GM18502 (cell line): Measurements from ENCODE around the gene CRISPLD2.
"Not testable (repeated sequence)": the region's sequence is repeated elsewhere in the genome, so short reads cannot be mapped to it uniquely, and the experiment has no call there.

Source experiments
- ATAC-seq: cut with Tn5 transposase; IDR thresholded peaks from one replicate; pipeline ENCODE4 v1.9.1; 2021; ENCODE audit warnings: mild to moderate bottlenecking; ENCODE audit not compliant: unreplicated experiment, poor library complexity

CRISPLD2 gene

DNA sequence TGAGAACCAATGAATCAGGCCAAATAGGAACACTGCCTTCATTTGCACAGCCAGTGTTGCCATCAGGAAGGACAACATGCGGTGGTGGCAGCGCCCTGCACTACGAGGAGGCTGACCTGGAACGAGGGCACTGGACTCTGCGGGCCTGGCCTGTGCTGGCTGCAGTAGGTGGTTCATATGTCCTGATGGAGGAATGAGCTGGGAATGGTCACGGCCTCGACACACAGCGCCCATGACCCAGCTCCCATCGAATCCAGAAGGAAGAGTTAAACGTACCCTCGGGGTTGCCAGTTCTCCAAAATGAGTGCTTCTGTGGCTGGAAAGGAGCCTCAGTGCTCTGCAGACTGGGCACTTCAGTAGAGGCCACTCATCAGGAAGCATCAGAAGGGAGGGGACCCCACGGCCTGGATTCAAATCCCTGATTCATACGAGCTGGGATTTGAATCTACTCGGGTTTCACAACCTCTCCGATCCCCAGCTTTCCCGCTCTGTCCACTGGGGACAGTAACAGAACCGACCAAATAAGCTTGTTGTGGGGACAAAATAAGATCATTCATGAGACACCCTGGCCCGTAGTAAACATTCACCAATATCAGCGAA is 106.1 kb downstream of the CRISPLD2 start:
- ATAC-seq, result no peak

DNA sequence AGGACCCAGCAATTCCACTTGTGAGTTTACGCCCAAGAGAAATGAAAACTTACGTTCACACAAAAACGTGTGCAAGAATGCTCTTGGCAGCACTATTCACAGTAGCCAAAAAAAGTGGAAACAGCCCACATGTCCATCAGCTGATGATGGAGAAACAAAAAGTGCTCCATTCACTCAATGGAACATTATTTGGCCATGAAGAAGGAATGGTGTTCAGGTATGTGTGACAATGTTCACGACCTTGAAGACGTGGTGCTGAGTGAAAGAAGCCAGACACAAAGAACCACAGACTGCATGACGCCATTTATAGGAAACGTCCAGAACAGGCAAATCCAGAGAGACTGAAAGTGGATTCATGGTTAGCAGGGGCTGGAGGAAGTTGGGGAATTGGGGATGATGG is 106.7 kb downstream of the CRISPLD2 start:
- no peak for ATAC-seq

DNA sequence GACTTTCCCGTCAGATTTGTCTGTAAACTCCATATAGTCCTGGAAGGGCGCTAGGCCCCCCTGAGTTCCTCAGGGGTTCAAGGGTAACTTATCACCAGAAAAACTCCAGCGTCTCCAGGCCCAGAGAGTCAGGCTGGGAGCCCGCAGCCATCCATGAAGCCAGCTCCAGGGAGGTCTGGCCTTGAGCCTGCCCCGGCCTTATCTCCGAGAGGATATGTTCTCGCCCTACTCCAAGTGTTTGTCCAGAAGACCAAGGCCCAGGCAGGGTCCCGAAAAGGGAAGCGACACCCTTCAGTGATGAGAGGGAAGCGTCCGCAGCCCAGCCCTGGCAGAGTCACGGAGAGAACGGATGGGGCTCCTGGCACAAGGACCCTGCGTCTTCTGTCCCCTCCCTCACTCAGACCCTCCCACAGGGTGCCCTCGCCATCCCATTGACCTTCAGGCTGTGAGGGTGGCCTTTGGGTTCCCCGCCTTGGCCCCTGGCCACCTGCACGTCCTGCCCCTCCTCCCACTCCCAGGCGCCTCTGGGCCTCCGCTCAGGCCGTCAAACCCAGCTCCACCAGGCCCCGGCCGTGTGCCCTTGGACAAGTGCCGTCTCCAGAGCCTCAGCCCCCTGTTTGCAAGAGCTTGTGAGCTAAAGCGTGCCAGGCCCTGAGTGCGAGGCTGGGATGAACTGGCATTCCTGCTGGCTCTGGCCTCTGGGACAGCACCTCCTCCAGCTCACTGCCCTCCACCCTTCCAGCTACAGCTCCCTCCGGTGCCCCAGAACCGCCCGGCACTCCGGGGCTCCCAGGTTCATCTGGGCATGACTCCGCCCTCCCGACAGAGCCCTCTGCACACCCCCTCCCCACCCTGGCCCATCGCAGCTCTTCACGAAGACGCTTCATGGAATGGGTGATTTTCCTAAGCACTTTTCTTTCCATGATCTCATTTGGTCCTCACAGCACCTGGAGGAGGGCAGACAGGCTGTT is 108.1 kb downstream of the CRISPLD2 start:
- ATAC-seq, result no peak

DNA sequence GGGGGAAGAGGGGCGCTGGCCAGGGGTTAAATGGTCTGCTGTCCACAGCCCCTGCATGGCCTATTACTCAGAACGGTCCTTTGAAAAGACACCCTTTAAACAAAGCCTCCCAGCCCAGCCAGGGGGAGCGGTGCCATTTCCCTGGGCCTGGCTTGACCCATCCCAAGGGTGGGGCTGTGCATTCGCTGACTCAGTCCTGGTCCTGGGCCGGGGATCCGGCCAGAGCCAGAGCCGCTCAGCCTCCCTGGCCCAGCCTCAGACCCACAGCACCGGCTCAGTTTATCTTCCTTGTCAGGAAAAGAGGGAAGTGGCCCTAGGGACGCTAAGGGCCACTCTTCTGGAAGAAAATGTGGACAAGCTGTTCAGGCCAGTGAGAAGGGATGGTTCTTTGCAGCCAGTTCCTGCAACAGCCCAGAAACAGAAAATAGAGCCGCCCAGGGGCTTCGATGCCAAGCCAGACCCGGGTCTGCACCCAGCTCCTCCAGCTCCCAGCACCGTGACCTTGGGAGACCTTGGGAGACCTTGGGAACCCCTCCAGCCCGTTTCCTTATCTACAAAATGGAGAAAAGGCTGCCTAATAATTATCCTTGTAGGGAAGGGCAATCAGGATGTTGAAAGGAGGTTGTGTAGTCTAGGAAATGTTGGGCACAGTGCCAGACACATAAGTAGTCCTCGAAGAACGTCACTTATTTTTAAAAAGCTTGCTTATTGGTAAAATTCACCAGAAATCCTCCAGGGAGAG is 109.1 kb downstream of the CRISPLD2 start:
- ATAC-seq, result no peak

DNA sequence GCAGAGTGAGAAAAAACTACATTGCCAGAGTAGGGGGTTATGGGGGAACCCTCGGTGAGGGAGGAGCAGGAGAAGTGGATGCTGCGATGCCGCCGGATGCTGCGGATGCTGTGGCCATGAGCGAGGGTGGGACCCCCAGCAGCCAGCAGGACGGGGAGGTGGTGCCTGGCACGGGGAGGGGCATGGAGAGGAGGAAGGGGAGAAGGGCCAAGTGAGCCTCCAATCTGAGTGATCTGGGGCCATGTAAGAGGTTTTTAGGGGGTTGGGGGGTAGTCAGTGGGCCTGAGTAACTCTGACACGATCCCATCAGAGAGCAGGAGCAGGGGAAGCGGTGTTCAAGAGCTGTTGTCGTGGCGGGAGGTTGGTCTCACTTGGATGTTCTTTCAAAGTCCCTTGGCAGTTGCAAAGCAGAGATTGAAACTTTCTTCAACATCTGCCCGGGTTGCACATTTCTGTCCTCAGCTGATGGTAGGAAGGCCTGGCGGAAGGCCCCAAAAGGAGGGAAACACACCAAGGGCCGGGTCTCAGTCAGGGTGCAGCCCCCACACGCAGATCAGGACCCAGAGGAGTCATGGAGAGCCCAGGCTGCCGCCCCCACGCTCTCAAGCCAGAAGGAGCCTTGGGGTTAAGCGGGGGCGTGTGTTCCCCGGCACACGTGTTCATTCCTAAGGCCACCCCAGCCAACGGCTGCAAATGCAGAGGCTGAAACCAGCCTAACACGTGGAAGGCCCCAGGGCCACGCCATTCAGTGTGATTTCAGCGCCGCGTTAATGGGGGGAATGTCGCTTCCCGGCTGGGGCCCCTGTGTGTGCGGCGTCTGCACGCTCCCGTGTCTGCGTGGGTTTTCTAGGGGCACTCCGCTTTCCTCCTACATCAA is 109.9 kb downstream of the CRISPLD2 start:
- ATAC-seq, result no peak

DNA sequence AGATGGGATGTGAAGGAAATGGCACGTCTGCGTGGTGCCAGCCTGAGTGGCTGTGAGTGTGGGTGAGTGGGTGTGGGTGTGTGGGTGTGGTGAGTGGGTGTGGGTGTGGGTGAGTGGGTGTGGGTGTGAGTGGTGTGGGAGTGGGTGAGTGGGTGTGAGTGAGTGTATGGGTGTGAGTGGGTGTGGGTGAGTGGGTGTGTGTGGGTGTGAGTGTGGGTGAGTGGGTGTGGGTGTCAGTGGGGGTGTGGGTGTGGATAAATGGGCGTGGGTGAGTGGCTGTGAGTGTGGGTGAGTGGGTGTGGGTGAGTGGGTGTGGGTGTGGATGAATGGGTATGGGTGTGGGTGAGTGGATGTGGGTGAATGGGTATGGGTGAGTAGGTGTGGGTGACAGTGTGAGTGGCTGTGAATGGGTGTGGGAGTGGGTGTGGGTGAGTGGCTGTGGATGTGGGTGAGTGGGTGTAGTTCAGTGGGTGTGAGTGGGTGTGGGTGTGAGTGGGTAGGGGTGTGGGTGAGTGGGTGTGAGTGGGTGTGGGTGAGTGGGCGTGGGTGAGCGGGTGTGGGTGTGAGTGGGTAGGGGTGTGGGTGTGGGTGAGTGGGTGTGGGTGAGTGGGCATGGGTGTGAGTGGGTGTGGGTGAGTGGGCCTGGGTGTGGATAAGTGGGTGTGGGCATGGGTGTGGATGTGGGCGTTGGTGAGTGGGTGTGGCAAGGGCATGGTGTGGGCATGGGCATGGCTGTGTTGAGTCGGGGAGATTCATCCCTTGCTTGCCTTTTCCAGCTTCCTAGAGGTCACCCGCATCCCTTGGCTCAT is 110.7 kb downstream of the CRISPLD2 start:
- no peak for ATAC-seq

DNA sequence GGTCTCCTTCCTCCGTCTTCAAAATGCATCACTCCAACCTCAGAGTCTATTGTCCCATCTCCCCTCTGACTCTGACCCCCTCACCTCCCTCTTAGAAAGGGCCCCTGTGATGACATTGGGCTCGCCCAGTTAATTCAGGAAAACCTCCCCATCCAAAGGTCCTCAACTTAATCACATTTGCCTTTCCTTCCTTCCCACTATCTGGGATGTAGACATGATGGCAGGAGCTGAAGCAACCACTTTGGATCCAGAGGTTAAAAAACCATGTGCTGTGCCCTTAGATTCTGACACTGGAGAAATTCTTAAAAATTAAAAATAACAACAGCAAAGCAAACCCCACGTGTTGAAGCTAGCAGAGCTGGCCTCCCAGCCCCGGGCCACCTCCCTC is 111.3 kb downstream of the CRISPLD2 start:
- ATAC-seq, result no peak

DNA sequence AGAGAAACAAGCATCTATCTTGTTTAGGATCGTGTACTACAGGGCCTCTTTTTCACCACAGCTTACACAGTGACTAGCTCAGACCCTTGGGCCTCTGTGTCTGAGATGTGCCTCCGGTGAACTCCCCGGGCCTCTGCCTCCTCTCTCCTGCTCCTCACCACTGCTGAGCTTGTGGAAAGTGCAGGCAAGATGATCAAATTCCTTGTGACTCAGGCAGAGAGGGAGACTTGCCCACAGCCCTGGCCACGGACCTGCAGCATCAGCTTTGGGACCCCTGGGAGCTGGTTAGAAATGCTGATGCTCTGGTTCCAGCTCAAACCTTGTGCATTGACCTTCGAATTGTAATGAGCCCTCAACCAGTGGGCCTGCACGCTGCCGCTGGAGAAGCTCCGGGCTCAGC is 111.7 kb downstream of the CRISPLD2 start:
- ATAC-seq, result no peak

DNA sequence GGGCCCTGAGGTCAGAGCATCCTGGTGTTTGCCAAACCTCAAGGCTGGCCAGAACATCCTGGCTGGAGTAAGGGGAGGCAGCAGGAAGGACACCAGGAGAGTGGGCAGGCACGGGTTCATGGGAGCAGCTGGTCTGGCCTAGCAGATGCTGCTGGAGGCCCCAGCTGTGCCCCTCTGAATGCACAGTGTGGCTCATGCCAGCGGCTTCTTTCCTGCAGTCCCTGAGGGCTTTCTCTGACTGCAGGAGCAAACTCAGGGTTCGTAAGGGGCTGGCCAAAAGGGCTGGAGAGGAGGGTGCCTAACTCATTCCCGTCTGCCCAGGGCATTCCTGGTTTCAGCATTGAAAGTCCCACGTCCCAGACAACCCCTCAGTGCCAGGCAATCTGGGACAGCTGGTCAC is 112.9 kb downstream of the CRISPLD2 start:
- ATAC-seq, result no peak

DNA sequence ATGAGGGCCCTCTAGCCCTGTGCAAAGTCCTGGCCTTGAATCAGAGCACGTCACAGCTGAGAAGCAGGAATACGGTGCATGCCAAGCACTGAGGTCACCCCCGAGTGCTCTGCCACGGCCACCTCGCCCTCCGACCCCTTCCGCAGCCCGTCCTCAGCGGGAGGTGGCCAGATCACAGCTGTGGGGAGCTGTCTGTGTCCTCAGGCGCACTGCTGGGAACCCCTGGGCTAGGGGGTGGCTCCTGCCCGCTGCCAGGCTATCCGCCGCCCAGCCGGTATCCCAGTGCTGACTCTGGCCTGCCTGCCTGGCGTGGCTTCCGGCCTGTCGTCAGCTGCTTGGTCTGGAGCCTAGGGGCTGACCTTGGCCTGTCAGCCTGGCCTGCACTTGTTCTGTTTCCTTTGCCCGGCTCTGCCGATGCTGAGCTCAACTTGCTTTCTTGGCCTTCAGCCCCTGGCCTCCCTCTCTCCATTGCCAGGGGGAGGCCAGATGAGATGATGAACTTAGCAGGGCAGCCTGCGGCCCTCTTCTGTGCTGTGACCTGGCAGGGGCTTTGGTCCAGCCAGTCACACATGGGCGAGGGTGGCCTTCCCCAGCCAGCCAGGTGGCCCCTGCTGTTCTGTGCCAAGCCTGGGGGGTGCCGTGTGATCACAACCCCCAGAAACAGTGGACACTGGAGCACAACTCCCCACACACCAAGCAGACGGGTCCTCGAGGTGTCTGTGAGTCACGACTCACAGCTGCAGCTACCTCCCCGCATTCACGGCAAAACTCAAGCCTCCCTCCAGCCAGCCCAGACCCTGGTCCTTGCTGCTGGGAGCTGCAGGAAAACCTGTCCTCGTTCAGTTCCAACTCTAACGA is 114.2 kb downstream of the CRISPLD2 start:
- ATAC-seq, result no peak

DNA sequence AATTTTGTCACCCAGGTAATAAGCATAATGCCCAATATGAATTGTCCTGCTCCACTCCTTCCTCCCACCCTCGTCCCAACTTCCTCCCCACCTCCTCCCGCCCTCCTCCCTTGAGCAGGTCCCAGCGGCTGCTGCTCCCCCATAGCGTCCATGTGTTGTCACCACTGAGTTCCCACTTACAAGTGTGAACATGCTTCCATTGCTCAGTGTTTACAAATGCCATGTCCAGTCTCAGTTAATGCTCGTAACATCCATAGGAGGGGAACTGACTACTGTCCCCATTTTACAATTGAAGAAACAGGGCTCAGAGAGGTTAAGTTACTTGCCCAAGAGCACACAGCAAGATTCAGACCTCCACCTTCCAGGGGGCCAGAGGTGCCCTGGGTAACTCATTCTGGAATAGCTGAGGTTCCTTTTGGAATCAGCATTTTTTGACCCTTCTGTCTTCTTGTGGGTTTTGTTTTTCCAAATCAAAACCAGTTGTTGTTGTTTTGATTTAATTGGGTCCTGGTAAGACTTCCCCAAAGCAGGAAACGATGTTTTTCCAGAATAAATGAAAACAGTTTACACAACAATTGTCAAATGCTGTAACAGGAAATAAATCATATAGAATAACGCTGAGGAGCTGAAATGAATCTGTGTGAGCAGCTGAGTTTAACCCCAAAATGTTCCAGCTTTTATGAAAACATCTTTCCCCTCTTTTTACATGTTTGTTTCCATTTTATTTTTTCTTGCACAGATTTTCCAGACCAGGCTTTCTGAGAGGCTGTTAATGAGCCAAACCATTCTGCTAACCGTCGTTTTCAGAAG is 117.6 kb downstream of the CRISPLD2 start:
- no peak for ATAC-seq

DNA sequence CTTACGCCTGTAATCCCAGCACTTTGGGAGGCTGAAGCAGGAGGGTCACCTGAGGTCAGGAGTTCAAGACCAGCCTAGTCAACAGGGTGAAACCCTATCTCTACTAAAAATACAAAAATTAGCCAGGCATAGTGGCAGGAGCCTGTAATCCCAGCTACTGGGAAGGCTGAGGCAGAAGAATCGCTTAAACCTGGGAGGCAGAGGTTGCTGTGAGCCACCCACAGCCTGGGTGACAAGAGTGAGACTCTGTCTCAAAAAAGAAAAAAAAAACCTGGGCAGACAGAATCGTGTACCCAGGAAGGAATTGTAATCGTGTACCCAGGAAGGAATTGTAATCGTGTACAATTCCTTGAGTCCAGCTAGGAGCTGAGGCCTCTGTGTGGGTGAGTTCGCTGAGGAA is 118.8 kb downstream of the CRISPLD2 start:
- ATAC-seq, result not testable (repeated sequence)

DNA sequence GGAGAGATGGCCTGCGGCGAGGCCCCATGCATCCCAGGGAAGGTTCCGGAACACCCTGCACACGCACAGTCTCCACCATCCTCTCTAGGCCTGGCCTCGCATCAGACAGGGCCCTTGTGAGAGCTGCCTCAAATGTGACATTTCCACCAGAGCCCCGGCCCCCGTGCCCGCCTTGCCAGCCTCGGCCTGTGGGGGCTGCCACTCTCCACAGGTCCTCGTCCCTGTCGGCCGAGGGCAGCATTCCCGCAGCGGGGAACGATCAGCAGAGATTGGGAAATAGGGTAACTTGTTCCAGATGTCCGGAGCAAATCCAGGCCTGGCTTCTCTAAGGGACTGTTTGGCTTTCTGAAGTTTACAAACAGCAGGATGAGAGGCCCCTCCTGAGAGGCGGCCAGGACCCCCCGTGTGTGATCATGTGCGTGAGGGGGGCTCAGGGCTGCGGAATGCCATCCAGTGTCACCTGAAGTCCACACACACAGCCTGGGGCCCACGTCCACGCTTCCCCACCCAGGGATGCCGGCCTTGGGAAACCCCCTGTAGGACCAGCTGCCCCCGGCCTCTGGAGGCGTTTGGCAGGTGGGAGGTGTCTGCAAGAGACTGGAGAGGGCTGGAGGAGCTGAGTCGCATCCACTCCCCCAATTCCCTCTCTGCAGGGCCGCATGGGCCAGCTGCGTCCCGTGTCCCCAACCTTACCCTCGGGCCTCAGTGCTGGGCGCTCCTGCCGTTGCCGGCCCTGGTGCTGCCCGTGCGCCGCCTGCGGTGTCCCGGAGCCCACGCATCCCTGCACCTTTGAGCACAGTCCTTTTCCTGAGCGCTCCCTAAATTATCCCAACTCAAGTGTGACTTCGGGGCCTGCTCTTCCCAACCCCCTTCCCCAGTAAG is 121.1 kb downstream of the CRISPLD2 start:
- ATAC-seq, result no peak

DNA sequence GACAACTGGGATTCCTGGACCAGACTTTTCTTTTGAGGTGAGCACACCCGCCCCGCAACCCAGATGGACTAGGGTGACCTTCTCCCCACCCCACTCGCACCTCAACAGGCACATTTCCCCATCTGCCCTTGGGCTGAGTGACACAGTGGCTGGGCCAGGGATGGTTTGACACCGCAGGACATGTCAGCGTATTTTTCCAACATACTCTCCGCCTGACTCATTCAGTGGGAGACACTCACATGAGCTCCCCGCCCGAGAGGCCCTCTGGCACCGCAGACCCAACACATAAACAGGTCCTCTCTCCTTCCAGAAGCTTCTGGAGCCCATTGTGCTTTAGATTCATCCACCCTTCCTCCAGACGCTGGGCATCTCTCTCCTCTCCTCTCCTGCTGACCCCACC is 122.1 kb downstream of the CRISPLD2 start:
- ATAC-seq, result no peak

DNA sequence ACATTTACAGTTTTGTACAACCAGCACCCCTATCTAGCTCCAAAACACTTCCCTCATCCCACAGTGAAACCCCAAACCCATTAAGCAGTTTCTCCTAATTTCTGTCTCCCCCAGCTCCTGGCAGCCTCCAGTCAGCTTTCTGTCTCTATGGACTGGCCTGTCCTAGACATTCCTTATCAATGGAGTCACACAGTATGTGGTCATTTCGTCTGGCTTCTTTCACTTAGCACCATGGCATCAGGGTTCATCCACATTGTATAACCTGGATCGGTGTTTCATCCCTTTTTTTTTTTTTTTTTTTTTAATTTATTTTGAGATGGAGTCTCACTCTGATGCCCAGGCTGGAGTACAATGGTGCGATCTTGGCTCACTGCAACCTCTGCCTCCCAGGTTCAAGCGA is 123.0 kb downstream of the CRISPLD2 start:
- no peak for ATAC-seq

DNA sequence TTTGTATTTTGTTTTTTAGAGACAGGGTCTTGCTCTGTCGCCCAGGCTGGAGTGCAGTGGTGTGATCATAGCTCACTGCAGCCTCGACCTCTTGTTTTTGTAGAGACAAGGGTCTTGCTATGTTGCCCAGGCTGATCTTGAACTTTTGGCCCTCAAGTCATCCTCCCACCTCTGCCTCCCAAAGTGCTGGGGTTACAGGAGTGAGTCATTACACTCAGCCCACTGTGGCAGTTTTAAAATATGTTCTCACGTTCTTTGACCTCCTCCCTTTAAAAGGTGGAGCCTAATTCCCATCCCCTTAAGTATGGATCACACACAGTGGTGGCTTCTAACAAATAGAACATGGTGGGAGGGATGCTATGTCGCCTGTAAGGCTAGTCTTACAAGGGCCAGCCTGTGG is 123.8 kb downstream of the CRISPLD2 start:
- ATAC-seq, result no peak

DNA sequence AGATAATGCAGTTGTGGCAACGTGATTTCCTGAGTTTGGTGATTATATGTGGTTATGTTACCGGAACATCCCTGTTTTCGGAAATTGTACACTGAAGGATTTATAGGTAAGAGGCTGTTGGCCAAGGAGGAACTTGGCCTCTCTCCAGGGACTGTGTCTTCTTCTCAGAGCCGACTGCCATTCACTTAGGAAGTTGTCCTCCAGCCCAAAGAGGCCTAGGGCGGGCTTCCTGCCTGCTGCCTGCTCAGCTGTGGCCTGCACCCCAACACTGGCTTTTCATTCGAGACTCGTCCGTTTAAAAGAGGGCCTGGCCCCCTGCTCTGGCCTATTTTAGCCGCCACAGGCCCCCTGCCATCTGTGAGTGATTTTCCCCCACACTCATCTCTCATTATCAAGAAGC is 127.2 kb downstream of the CRISPLD2 start:
- ATAC-seq, result no peak
